Activated CD4-positive, alpha-beta T cell treated with anti-CD3 and anti-CD28 coated beads for 36 hours (primary cell): ENCODE measurements around the gene MACO1. TPM values are rescaled to one million over a fixed set of nuclear protein-coding genes. Genes with fewer than 3 reads are reported as not detected.
"Not testable (repeated sequence)": the region's sequence is repeated elsewhere in the genome, so short reads cannot be mapped to it uniquely, and the experiment has no call there.

Source experiments
- ATAC-seq: fragments of 200-7000 bp; cut with Tn5 transposase; one replicate; pipeline ENCODE4 v1.10.0; 2021; ENCODE audit warnings: mild to moderate bottlenecking, moderate library complexity
- CTCF ChIA-PET: fragments of 350-600 bp; sonication (Branson Sonifier 250); formaldehyde crosslinking; loops from one replicate; lab custom pipeline; 2021; ENCODE audit warnings: antibody characterized with exemption; lab: Charles Lee
- POLR2A ChIA-PET: fragments of 350-600 bp; sonication (Branson Sonifier 250); formaldehyde crosslinking; loops from one replicate; lab custom pipeline; 2021; ENCODE audit warnings: antibody characterized with exemption, inconsistent platforms; lab: Charles Lee
- DNase-seq: peaks from one replicate; pipeline ENCODE4 v3.0.0-alpha.2; 2020
- H3K27ac Mint-ChIP-seq: one replicate; pipeline ENCODE4 v1.8.0; 2021; ENCODE audit warnings: mixed read lengths
- H3K27me3 Mint-ChIP-seq: one replicate; pipeline ENCODE4 v1.8.0; 2021; ENCODE audit warnings: mixed read lengths
- H3K36me3 Mint-ChIP-seq: one replicate; pipeline ENCODE4 v1.8.0; 2021; ENCODE audit warnings: low read depth, mixed read lengths
- H3K4me1 Mint-ChIP-seq: one replicate; pipeline ENCODE4 v1.8.0; 2021; ENCODE audit warnings: mixed read lengths
- H3K4me3 Mint-ChIP-seq: one replicate; pipeline ENCODE4 v1.8.0; 2021; ENCODE audit warnings: mild to moderate bottlenecking, moderate library complexity, mixed read lengths
- H3K9me3 Mint-ChIP-seq: one replicate; pipeline ENCODE4 v1.8.0; 2021; ENCODE audit warnings: low read depth, mixed read lengths
- intact Hi-C, 2 experiments: fragments of 100-400 bp; cut with DNase I in 1 of 2; cut with micrococcal nuclease in 1 of 2; formaldehyde crosslinking; loops; one replicate each; pipeline versions ENCODE4 v1.14.2 to v1.15.1; 2022 to 2024; cut with DNase I, micrococcal nuclease
- total RNA-seq, 2 experiments: library from RNA; stranded (reverse); gene quantifications; one replicate each; pipeline ENCODE4 v1.2.3, GENCODE V29; 2021

MACO1 gene
- total RNA-seq, 2 experiments from 2014 or later = 15.7 to 18.5 TPM

DNA sequence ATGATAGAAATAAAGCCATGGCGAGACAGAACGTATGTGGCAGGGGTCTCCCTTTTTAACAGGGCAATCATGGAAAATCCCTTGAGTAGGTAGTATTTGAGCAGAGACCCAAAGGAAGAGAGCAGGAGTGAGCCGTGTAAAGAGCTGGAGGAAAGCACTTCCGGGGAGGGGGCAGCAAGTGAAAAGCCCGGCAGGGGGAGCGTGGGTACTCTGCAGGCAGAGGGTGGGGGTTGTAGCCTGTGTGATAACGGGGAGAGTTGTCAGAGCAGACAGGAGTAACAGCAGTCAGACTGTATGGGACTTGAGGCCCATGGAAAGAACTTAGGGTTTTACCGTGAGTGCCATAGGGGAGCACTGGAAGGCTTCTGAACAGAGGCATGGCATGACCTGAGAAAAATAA is 61.6 kb downstream of the MACO1 start:
- H3K9me3 Mint-ChIP-seq = no peaks in the 10 kb centered on the region

DNA sequence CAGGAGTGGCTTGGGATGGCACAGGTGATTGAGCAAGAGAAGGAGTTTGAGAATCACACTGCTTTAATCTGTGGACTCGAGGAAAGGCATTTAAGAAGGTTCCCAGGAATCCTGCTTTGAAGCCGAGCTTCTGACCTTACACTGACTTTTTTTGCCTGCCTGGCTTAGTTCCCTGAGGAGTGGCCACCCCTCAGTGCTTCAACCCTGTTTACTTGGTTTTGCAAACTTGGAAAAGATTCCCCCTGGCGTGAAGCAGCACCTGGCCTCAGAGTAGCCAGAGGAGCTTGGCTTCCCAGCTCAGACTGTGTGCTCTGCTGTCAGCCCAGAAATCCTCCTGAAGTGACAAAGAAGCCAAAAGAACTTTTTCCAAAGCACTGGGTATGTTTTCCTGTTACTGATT is 64.3 kb downstream of the MACO1 start:
- H3K27me3 Mint-ChIP-seq = no peaks in the 10 kb centered on the region
- DNase-seq (no peak), ATAC-seq (no peak)
- no peak overlapping the region for H3K4me3 Mint-ChIP-seq
- H3K4me1 Mint-ChIP-seq = no peaks in the 10 kb centered on the region
- peaks cover 25% of the 10 kb centered on the region for H3K36me3 Mint-ChIP-seq
- no peaks in the 10 kb centered on the region for H3K9me3 Mint-ChIP-seq
- H3K27ac Mint-ChIP-seq = no peak overlapping the region
- intact Hi-C loops = no loop called here
- CTCF ChIA-PET = no interaction called here
- POLR2A ChIA-PET = interaction anchor here (0.6 kb wide), 1 partner anchor 99 kb away, joined by 3 read pairs; no protein-coding TSS in a partner anchor

More for the DNA sequence above, 61.6 kb downstream of the MACO1 start:
- ChIA-PET CTCF (interaction anchor here (0.9 to 1.3 kb wide), 2 partner anchors 13 to 29 kb away, joined by 4 to 5 read pairs; no protein-coding TSS in a partner anchor), POLR2A (no interaction called here)
- H3K4me1 Mint-ChIP-seq = no peaks in the 10 kb centered on the region
- DNase-seq = no peak
- no peak for ATAC-seq
- H3K27ac Mint-ChIP-seq = no peak overlapping the region
- H3K36me3 Mint-ChIP-seq = peaks cover 33% of the 10 kb centered on the region
- no peaks in the 10 kb centered on the region for H3K27me3 Mint-ChIP-seq
- intact Hi-C loops = no loop called here
- no peak overlapping the region for H3K4me3 Mint-ChIP-seq

DNA sequence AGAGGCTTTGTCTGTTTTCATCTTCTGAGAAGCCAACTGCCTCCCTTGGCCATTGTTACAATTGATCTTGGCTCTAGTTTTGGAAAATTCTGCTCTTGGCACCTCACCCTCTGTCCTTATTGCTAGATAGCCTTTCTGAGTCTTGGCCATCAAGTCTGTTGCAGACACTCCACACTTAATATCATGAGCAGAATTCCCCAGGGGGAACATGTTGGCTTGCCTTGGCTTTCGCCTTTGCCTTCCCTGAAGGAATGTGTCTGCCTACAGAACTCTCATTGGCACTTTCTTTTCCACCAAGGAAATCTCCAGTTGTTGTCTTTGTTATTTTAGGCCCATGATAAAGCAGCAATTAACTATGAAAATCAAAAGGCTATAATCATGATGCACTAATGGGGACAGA is 70.0 kb downstream of the MACO1 start:
- peaks cover 15% of the 10 kb centered on the region for H3K4me1 Mint-ChIP-seq
- no peak for ATAC-seq
- intact Hi-C loops = no loop called here
- CTCF ChIA-PET = interaction anchor here (6.1 kb wide), 1 partner anchor 20 kb away, joined by 39 read pairs; no protein-coding TSS in a partner anchor
- H3K27ac Mint-ChIP-seq = no peak overlapping the region
- no peaks in the 10 kb centered on the region for H3K27me3 Mint-ChIP-seq
- H3K36me3 Mint-ChIP-seq = peaks cover 11% of the 10 kb centered on the region
- POLR2A ChIA-PET = no interaction called here
- no peak for DNase-seq
- no peaks in the 10 kb centered on the region for H3K9me3 Mint-ChIP-seq
- no peak overlapping the region for H3K4me3 Mint-ChIP-seq

DNA sequence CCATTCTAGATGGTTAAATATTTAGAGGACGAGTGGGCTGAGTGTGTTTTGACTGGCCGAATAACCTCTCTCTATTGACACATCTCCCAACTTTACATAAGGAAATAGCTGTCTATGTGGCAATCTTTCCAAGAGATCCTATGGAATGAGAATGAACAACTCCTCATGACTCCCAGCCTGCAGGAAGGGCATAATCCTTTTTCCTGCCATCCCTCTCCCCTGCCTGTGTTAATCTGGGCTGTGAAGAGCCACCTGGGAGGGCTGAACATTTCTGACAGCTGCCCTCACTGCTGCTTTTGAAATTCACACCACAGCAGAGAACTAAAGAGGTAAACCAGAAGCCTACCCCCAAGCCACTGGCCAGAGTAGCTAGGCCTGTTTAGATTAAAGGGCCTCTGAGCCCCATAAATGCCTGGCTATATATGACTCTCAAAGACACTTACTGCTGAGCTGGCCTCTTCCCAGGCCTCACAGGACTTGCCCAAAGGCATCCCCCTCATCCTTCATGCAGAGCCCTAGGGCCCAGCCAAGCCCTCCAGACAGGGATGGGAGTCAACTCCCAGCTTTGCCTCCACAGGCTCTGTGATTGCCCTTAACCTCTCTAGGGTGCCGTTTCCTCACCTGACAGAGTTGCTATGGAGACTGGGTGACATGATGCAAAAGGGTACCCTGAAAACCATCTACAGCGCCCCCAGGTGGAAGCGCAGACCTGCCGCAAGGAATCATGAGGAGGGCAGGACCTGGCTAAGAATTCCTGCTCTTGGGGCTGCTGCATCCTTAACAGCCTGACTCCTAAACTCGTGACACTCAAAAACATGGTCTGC is 70.8 kb downstream of the MACO1 start:
- Mint-ChIP-seq H3K27me3 (no peaks in the 10 kb centered on the region), H3K27ac (no peak overlapping the region), H3K4me1 (peaks cover 22% of the 10 kb centered on the region), H3K36me3 (peaks cover 10% of the 10 kb centered on the region), H3K4me3 (no peak overlapping the region), H3K9me3 (no peaks in the 10 kb centered on the region)
- ATAC-seq (peak; percentile 27), DNase-seq (peak; percentile 60)
- ChIA-PET CTCF (interaction anchor here (0.6 to 6.1 kb wide), 5 partner anchors 13 to 519 kb away, joined by 3 to 39 read pairs (median 3); no protein-coding TSS in a partner anchor), POLR2A (interaction anchor here (0.8 kb wide), 1 partner anchor 16 kb away, joined by 4 read pairs; no protein-coding TSS in a partner anchor)
- intact Hi-C loops = no loop called here

DNA sequence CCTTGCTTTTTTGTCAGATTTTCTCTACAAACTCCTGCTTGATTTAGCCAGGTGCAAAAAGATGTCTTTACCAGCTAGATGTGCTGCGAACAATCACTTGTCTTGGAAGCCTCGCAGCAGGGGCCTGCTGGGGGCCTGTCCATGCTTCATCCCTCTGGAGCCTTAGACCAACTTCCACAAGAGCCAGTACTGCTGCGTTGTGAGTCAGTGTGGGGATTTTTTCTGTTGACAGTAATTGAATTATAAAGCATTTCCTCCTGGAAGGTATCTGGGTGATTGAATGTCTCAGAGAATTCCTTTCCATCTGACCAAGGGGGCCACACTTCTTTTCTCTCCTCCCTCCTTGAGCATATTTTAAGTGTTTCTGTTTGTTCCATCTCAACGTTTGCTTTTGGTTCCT is 72.3 kb downstream of the MACO1 start:
- intact Hi-C loops = loop anchor here in 1 of 2 experiments (1.0 kb wide), 1 partner anchor 307 kb away; no protein-coding TSS in a partner anchor
- POLR2A ChIA-PET = no interaction called here
- ATAC-seq = no peak

DNA sequence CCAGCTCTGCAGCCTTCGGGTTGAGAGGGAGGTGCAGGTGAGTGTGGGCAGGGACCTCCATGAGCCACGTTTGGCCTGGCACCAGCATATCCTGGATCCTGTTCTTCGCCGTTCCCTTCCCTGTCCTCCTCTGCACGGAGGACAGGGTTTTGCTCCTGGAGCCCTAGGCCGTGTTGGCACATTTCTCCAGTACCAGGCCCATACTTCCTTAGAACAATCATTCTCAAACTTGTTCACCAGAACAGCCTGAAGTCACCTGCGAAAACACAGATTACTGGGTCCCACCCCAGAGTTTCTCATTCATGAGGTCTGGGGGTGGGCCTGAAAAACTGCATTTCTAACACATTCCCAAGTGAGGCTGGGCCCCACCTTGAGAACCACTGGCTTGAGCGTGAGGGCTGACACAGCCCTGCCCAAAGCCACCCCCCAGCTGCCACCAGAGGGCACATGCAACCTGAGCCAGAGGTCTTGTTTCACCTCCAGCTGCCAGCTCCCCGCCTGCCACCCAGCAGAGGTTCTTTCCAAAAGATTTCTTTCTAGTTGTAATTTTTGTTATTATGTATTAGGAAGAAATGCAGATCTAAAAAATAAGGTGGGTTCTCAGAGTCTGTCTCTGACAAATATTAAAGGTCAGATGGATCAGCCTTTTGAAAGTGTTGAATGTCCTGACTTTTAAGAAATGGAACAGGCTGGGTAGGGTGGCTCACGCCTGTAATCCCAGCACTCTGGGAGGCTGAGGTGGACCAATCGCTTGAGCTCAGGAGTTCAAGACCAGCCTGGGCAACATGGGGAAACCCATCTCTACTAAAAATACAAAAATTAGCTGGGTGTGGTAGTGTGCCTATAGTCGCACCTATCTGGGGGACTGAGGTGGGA is 73.1 kb downstream of the MACO1 start:
- Mint-ChIP-seq H3K36me3 (peaks cover 2% of the 10 kb centered on the region), H3K27ac (no peak overlapping the region), H3K4me1 (peaks cover 33% of the 10 kb centered on the region), H3K27me3 (no peaks in the 10 kb centered on the region), H3K9me3 (no peaks in the 10 kb centered on the region), H3K4me3 (no peak overlapping the region)
- ChIA-PET POLR2A (no interaction called here), CTCF (interaction anchor here (0.6 to 6.1 kb wide), 15 partner anchors 10 to 760 kb away, joined by 3 to 39 read pairs (median 4); partner anchors contain the start of gene SYF2)
- DNase-seq (peak; percentile 84), ATAC-seq (peak; percentile 92)
- intact Hi-C loops = loop anchor here (1.0 to 2.0 kb wide), 3 partner anchors 17 to 307 kb away; no protein-coding TSS in a partner anchor

More for the DNA sequence above, 72.3 kb downstream of the MACO1 start:
- Mint-ChIP-seq H3K27me3 (no peaks in the 10 kb centered on the region), H3K36me3 (peaks cover 5% of the 10 kb centered on the region), H3K27ac (peak overlapping the region; percentile 55), H3K4me1 (peaks cover 33% of the 10 kb centered on the region), H3K9me3 (no peaks in the 10 kb centered on the region), H3K4me3 (no peak overlapping the region)
- no peak for DNase-seq
- CTCF ChIA-PET = interaction anchor here (0.5 to 6.1 kb wide), 9 partner anchors 10 to 302 kb away, joined by 3 to 39 read pairs (median 3); no protein-coding TSS in a partner anchor

DNA sequence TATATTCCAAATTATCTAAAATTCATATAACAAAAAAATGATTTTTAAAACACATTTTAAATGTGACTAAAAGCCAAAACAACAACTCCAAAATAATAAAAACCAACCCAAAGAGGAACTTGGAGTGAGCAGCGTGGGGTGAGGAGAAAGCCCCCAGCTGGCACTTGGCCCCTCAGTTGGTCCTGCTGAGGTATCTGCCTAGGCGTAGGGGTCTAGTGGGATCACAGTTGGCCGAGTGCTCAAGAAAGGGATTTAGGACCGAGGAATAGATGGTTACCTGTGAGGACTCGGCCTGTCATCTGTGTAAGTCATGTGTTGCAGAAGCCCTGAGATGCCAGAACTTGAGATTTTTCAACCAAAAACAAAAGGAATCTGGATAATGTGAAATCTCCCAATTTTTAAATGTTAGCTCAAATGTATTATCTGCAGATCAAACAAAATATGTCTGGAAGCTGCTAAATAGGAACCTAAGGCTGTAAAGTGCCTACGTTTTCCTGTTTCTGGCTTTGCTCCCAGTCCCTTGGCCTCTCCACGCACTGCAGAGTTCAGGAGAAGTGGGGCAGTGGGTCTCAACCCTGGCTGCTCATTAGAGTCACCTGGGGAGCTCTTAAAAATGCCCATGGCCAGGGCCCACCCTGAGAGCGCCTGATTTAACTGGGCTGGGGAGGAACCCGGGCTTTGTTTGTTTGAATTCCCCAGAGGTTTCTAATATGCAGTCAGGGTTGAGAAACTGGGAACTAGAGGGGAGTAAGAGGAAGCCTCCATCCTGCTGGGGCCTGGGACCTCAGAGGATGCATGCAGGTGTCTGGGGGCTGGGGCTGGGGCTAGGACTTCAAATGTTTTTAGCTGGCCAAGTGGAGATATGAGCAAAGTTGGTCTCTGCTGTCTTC is 74.3 kb downstream of the MACO1 start:
- DNase-seq (no peak), ATAC-seq (no peak)
- intact Hi-C loops = loop anchor here (2.0 kb wide), 2 partner anchors 16 to 306 kb away; no protein-coding TSS in a partner anchor
- POLR2A ChIA-PET = no interaction called here
- Mint-ChIP-seq H3K4me1 (peaks cover 33% of the 10 kb centered on the region), H3K27ac (no peak overlapping the region), H3K27me3 (no peaks in the 10 kb centered on the region), H3K36me3 (peaks cover 2% of the 10 kb centered on the region), H3K9me3 (no peaks in the 10 kb centered on the region), H3K4me3 (no peak overlapping the region)
- CTCF ChIA-PET = interaction anchor here (0.9 to 6.1 kb wide), 11 partner anchors 8 to 305 kb away, joined by 3 to 39 read pairs (median 5); no protein-coding TSS in a partner anchor

DNA sequence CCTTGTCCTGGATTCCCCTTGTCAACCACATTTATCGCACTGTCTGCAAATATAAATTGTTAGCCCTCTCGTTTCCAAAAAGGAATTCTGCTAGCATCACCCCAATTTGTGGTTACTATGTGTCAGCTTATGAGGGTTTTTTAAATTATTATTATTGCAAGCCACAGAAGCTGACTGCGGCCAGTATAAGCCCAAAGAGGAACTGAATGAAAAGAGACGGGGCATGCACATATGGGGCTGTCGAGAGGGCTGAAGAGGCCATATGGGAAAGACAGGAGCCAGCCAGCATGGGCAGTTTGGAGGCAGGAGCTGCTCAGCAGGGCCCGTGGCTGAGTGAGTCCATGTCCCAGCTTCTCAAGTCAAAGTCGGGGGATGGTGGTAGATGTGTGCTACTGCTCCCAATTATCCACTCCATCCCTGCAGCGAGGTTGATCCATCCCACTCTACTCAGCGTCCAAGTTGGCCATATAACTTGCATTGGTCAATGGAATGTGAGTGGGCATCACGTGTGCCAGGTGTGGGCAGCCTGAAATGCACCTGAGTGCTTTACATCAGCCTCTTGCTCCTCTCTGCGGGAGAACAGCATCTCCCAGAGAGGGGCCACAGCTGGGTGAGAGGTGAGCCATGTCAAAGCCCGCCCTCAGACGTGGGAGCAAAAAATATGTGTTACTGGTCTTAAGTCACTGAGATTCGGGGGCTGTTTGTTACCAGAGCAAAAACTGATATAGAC is 75.1 kb downstream of the MACO1 start:
- H3K4me3 Mint-ChIP-seq = no peak overlapping the region
- no peaks in the 10 kb centered on the region for H3K27me3 Mint-ChIP-seq
- peaks cover 33% of the 10 kb centered on the region for H3K4me1 Mint-ChIP-seq
- ATAC-seq = no peak
- peaks cover 2% of the 10 kb centered on the region for H3K36me3 Mint-ChIP-seq
- intact Hi-C loops = loop anchor here (2.0 kb wide), 2 partner anchors 15 to 305 kb away; no protein-coding TSS in a partner anchor
- ChIA-PET CTCF (interaction anchor here (0.8 to 6.1 kb wide), 8 partner anchors 8 to 305 kb away, joined by 3 to 39 read pairs (median 3); no protein-coding TSS in a partner anchor), POLR2A (no interaction called here)
- DNase-seq = no peak
- no peak overlapping the region for H3K27ac Mint-ChIP-seq
- no peaks in the 10 kb centered on the region for H3K9me3 Mint-ChIP-seq

DNA sequence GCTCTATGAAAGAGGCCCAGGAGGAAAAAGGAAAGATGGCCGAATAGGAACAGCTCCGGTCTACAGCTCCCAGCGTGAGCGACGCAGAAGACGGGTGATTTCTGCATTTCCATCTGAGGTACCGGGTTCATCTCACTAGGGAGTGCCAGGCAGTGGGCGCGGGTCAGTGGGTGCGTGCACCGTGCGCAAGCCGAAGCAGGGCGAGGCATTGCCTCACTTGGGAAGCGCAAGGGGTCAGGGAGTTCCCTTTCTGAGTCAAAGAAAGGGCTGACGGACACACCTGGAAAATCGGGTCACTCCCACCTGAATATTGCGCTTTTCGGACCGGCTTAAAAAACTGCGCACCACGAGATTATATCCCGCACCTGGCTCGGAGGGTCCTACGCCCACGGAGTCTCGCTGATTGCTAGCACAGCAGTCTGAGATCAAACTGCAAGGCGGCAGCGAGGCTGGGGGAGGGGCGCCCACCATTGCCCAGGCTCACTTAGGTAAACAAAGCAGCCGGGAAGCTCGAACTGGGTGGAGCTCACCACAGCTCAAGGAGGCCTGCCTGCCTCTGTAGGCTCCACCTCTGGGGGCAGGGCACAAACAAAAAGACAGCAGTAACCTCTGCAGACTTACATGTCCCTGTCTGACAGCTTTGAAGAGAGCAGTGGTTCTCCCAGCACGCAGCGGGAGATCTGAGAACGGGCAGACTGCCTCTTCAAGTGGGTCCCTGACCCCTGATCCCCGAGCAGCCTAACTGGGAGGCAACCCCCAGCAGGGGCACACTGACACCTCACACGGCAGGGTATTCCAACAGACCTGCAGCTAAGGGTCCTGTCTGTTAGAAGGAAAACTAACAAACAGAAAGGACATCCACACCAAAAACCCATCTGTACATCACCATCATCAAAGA is 76.1 kb downstream of the MACO1 start:
- H3K27me3 Mint-ChIP-seq, intact Hi-C loops, H3K9me3 Mint-ChIP-seq, DNase-seq, H3K36me3 Mint-ChIP-seq, POLR2A ChIA-PET, ATAC-seq: not testable (repeated sequence)
- Mint-ChIP-seq H3K4me1 (peaks cover 33% of the 10 kb centered on the region), H3K4me3 (peak overlapping the region; percentile 28), H3K27ac (peak overlapping the region; percentile 63)
- CTCF ChIA-PET = interaction anchor here (0.6 to 6.1 kb wide), 5 partner anchors 10 to 73 kb away, joined by 3 to 39 read pairs (median 3); no protein-coding TSS in a partner anchor
